ENCODE results near the gene CDK13.
A peak's percentile ranks its signal among the peaks of the same experiment; 100 is the strongest.
"Not testable (repeated sequence)": the region's sequence is repeated elsewhere in the genome, so short reads cannot be mapped to it uniquely, and the experiment has no call there.

The CDK13 gene

GRCh38 chr7:40133561-40134427 lies 183.7 kb downstream of the CDK13 start:
- in situ Hi-C loops (cut with HindIII; ENCODE audit: low pct_ligation_motif_present, low pct_unique_long_range_greater_than_20kb, low sequenced_read_pairs), result no loop called here
- peak; percentile 49 for DNase-seq

GRCh38 chr7:40134428-40135316 lies 184.6 kb downstream of the CDK13 start, which contains the start of the genes MPLKIP and SUGCT:
TSS of gene MPLKIP (minus strand) at chr7:40134622. CDS start at chr7:40134567, 55 bp downstream.
TSS of gene SUGCT (plus strand) at chr7:40135005.
- peak; percentile 91 for DNase-seq
- in situ Hi-C loops (cut with HindIII; ENCODE audit: low pct_ligation_motif_present, low pct_unique_long_range_greater_than_20kb, low sequenced_read_pairs), result no loop called here

GRCh38 chr7:40135317-40135610 lies 185.2 kb downstream of the CDK13 start:
- DNase-seq, result peak; percentile 37
- in situ Hi-C loops (cut with HindIII; ENCODE audit: low pct_ligation_motif_present, low pct_unique_long_range_greater_than_20kb, low sequenced_read_pairs), result no loop called here

GRCh38 chr7:40137563-40137962 lies 187.5 kb downstream of the CDK13 start:
- in situ Hi-C loops (cut with HindIII; ENCODE audit: low pct_ligation_motif_present, low pct_unique_long_range_greater_than_20kb, low sequenced_read_pairs), result no loop called here
- no peak for DNase-seq

- in situ Hi-C loops (cut with HindIII; ENCODE audit: low pct_ligation_motif_present, low pct_unique_long_range_greater_than_20kb, low sequenced_read_pairs), result no loop called here
- DNase-seq, result no peak
Measured at GRCh38 chr7:40138973-40139372, 188.9 kb downstream of the CDK13 start.

GRCh38 chr7:40139891-40140290 lies 189.8 kb downstream of the CDK13 start:
- DNase-seq, result not testable (repeated sequence)

GRCh38 chr7:40141916-40142315 lies 191.9 kb downstream of the CDK13 start:
- in situ Hi-C loops (cut with HindIII; ENCODE audit: low pct_ligation_motif_present, low pct_unique_long_range_greater_than_20kb, low sequenced_read_pairs); DNase-seq: not testable (repeated sequence)

More at GRCh38 chr7:40139891-40140290, 189.8 kb downstream of the CDK13 start:
- in situ Hi-C loops (cut with HindIII; ENCODE audit: low pct_ligation_motif_present, low pct_unique_long_range_greater_than_20kb, low sequenced_read_pairs), result not testable (repeated sequence)

GRCh38 chr7:40145596-40146130 lies 195.6 kb downstream of the CDK13 start:
- in situ Hi-C loops (cut with HindIII; ENCODE audit: low pct_ligation_motif_present, low pct_unique_long_range_greater_than_20kb, low sequenced_read_pairs); DNase-seq: not testable (repeated sequence)

GRCh38 chr7:40147371-40148246 lies 197.6 kb downstream of the CDK13 start:
- DNase-seq, result no peak
- in situ Hi-C loops (cut with HindIII; ENCODE audit: low pct_ligation_motif_present, low pct_unique_long_range_greater_than_20kb, low sequenced_read_pairs), result no loop called here

- DNase-seq; in situ Hi-C loops (cut with HindIII; ENCODE audit: low pct_ligation_motif_present, low pct_unique_long_range_greater_than_20kb, low sequenced_read_pairs): not testable (repeated sequence)
Measured at GRCh38 chr7:40148247-40148580, 198.2 kb downstream of the CDK13 start.

GRCh38 chr7:40148671-40149070 lies 198.6 kb downstream of the CDK13 start:
- in situ Hi-C loops (cut with HindIII; ENCODE audit: low pct_ligation_motif_present, low pct_unique_long_range_greater_than_20kb, low sequenced_read_pairs), result no loop called here
- no peak for DNase-seq

All from ACHN (cell line).